Measurements from ENCODE around the gene ENPP1.

DNA sequence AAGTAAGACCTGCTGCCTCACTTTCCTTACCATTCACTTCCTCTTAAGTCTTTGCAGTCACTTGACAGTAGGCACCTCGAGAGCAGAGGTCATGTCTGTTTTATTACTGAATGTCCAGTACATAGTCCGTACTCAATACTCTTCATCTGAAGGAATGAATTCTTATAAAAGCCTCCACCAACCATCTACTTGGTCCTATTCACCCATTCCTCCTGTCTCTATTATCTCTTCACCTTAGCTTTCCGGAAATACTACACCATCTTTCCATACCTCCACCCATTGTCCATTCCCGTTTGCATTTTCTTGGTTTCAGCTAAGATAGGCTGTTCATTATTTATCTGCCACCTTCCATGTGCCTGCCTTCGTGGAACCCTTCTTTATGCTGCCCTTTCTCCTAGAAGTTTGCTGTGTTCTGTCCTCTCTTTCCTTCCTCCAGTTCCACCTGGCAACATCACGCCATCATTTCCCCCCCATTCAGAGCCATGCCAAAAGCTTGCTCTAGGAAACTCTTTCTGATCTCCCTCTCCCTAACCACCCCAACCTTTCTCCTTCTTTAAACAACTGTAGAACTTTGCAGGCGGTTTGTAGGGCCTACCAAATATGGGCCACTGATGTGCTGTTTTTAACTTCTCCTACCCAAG is 38.3 kb downstream of the ENPP1 start:
- TF ChIP-seq EP300 (IDR thresholded peaks at IDR 0.05) = no peak
- TF ChIP-seq, protein P1, sequence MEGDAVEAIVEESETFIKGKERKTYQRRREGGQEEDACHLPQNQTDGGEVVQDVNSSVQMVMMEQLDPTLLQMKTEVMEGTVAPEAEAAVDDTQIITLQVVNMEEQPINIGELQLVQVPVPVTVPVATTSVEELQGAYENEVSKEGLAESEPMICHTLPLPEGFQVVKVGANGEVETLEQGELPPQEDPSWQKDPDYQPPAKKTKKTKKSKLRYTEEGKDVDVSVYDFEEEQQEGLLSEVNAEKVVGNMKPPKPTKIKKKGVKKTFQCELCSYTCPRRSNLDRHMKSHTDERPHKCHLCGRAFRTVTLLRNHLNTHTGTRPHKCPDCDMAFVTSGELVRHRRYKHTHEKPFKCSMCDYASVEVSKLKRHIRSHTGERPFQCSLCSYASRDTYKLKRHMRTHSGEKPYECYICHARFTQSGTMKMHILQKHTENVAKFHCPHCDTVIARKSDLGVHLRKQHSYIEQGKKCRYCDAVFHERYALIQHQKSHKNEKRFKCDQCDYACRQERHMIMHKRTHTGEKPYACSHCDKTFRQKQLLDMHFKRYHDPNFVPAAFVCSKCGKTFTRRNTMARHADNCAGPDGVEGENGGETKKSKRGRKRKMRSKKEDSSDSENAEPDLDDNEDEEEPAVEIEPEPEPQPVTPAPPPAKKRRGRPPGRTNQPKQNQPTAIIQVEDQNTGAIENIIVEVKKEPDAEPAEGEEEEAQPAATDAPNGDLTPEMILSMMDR (IDR thresholded peaks at IDR 0.05) = no peak

Measured in gastroesophageal sphincter (tissue), 3 donors.